ENCODE measurements around the gene SLIRP.
A peak's percentile ranks its signal among the peaks of the same experiment; 100 is the strongest.
"Not testable (repeated sequence)": the region's sequence is repeated elsewhere in the genome, so short reads cannot be mapped to it uniquely, and the experiment has no call there.

The SLIRP gene

GRCh38 chr14:77707724-77708408 lies at the start of gene SLIRP, which contains the start of gene ALKBH1:
SLIRP (plus strand) TSS chr14:77708103; CDS start chr14:77708112, 9 bp downstream.
ALKBH1 (minus strand) TSS chr14:77708023; CDS start chr14:77708004, 19 bp downstream.
- DNase-seq = peak; percentile 88 to 91

GRCh38 chr14:77659831-77660230 lies 48.1 kb upstream of the SLIRP start:
- DNase-seq = peak in 1 of 2 donors; percentile 5

GRCh38 chr14:77660754-77661153 lies 47.1 kb upstream of the SLIRP start:
- no peak for DNase-seq

- not testable (repeated sequence) for DNase-seq
Measured at GRCh38 chr14:77661562-77661961, 46.3 kb upstream of the SLIRP start.

- DNase-seq = no peak
Measured at GRCh38 chr14:77663293-77663692, 44.6 kb upstream of the SLIRP start.

- no peak for DNase-seq
Measured at GRCh38 chr14:77667331-77667730, 40.6 kb upstream of the SLIRP start.

- DNase-seq = no peak
Measured at GRCh38 chr14:77673193-77673592, 34.7 kb upstream of the SLIRP start.

GRCh38 chr14:77674931-77675330 lies 33.0 kb upstream of the SLIRP start:
- DNase-seq = no peak

- no peak for DNase-seq
Measured at GRCh38 chr14:77681196-77682157, 26.4 kb upstream of the SLIRP start.

- DNase-seq = no peak
Measured at GRCh38 chr14:77682158-77682553, 25.7 kb upstream of the SLIRP start.

GRCh38 chr14:77691259-77691658 lies 16.6 kb upstream of the SLIRP start:
- no peak for DNase-seq

- peak in 1 of 2 donors; percentile 17 for DNase-seq
Measured at GRCh38 chr14:77707355-77707723, 564 bp upstream of the SLIRP start.

- no peak for DNase-seq
Measured at GRCh38 chr14:77708749-77709148, 846 bp downstream of the SLIRP start.

- DNase-seq = no peak
Measured at GRCh38 chr14:77709412-77709811, 1.5 kb downstream of the SLIRP start.

- DNase-seq = no peak
Measured at GRCh38 chr14:77710364-77710763, 2.5 kb downstream of the SLIRP start.

GRCh38 chr14:77714926-77715325 lies 7.0 kb downstream of the SLIRP start:
- no peak for DNase-seq

- no peak for DNase-seq
Measured at GRCh38 chr14:77717608-77718305, 9.9 kb downstream of the SLIRP start.

- no peak for DNase-seq
Measured at GRCh38 chr14:77721437-77721836, 13.5 kb downstream of the SLIRP start.

- no peak for DNase-seq
Measured at GRCh38 chr14:77722301-77722700, 14.4 kb downstream of the SLIRP start.

- DNase-seq = no peak
Measured at GRCh38 chr14:77730976-77731497, 23.1 kb downstream of the SLIRP start.

- DNase-seq = peak in 1 of 2 donors; percentile 7
Measured at GRCh38 chr14:77738559-77739250, 30.8 kb downstream of the SLIRP start.

- no peak for DNase-seq
Measured at GRCh38 chr14:77741438-77741837, 33.5 kb downstream of the SLIRP start.
